Neural cell (in vitro differentiated cells): Measurements from ENCODE around the gene KIAA0753. TPM values are rescaled to one million over a fixed set of nuclear protein-coding genes. Genes with fewer than 3 reads are reported as not detected.

Experiments
- H2AFZ ChIP-seq: fragments of 200-600, 300-800 bp; sonication (generic), shearing (Covaris generic); 2 replicates; pipeline ENCODE4 v1.6.0; 2014; ENCODE audit warnings: low read depth, mild to moderate bottlenecking, antibody characterized with exemption, low read length, moderate library complexity
- H3F3A ChIP-seq: fragments of 200-600 bp; shearing (Covaris generic); 2 replicates; pipeline ENCODE4 v1.6.1; 2016; ENCODE audit warnings: mild to moderate bottlenecking, moderate library complexity, mixed read lengths, antibody characterized with exemption, low read length; ENCODE audit not compliant: insufficient read depth, poor library complexity, severe bottlenecking
- H3K27ac ChIP-seq: fragments of 200-600, 300-800 bp; sonication (generic), shearing (Covaris generic); 2 replicates; pipeline ENCODE4 v1.5.1; 2014; ENCODE audit warnings: mild to moderate bottlenecking, low read length, moderate library complexity
- H3K27me3 ChIP-seq: fragments of 300-800, 200-600 bp; sonication (generic), shearing (Covaris generic); 2 replicates; pipeline ENCODE4 v1.6.0; 2014; ENCODE audit warnings: mild to moderate bottlenecking, low read depth, low read length, moderate library complexity; ENCODE audit not compliant: insufficient read depth
- H3K36me3 ChIP-seq: fragments of 300-800, 200-600 bp; sonication (generic), shearing (Covaris generic); 2 replicates; pipeline ENCODE4 v1.5.1; 2014; ENCODE audit warnings: mild to moderate bottlenecking, antibody characterized with exemption, low read length, moderate library complexity; ENCODE audit not compliant: insufficient read depth
- H3K4me2 ChIP-seq: fragments of 300-800, 200-600 bp; sonication (generic), shearing (Covaris generic); 2 replicates; pipeline ENCODE4 v1.6.0; 2014; ENCODE audit warnings: mild to moderate bottlenecking, low read length
- H3K4me3 ChIP-seq: fragments of 300-800, 200-600 bp; sonication (generic), shearing (Covaris generic); 2 replicates; pipeline ENCODE4 v1.5.1; 2014; ENCODE audit warnings: mild to moderate bottlenecking, low read length, moderate library complexity
- H3K79me2 ChIP-seq: fragments of 200-600 bp; shearing (Covaris generic); replicated peaks from 2 replicates; pipeline ENCODE4 v1.6.0; 2014; ENCODE audit warnings: mild to moderate bottlenecking, low read length, moderate library complexity; ENCODE audit not compliant: insufficient read depth
- H3K9ac ChIP-seq: fragments of 300-800, 200-600 bp; sonication (generic), shearing (Covaris generic); 2 replicates; pipeline ENCODE4 v1.6.1; 2016; ENCODE audit warnings: mild to moderate bottlenecking, low read length, mixed read lengths
- H3K9me2 ChIP-seq: fragments of 200-600 bp; shearing (Covaris generic); 2 replicates; pipeline ENCODE4 v1.6.1; 2016; ENCODE audit warnings: mild to moderate bottlenecking, low read length, mixed read lengths; ENCODE audit not compliant: insufficient read depth
- H3K9me3 ChIP-seq: fragments of 200-600, 300-800 bp; sonication (generic), shearing (Covaris generic); 2 replicates; pipeline ENCODE4 v1.6.1; 2016; ENCODE audit warnings: mild to moderate bottlenecking, mixed run types, low read length, moderate library complexity, mixed read lengths
- H4K20me1 ChIP-seq: fragments of 200-600 bp; shearing (Covaris generic); 2 replicates; pipeline ENCODE4 v1.6.1; 2016; ENCODE audit warnings: mild to moderate bottlenecking, mixed run types; ENCODE audit not compliant: insufficient read depth
- EP300 ChIP-seq: fragments of 450-650 bp; conservative IDR thresholded peaks from 2 replicates; pipeline ENCODE4 v1.6.1; 2014; ENCODE audit warnings: antibody characterized with exemption, mild to moderate bottlenecking, moderate library complexity; ENCODE audit not compliant: poor library complexity, severe bottlenecking
- EZH2 ChIP-seq: fragments of 200-600, 300-800 bp; shearing (Covaris generic), sonication (generic); IDR thresholded peaks from 2 replicates; pipeline ENCODE4 v1.6.1; 2014; ENCODE audit warnings: antibody characterized with exemption, low read length, borderline replicate concordance, mild to moderate bottlenecking; ENCODE audit not compliant: insufficient read depth, poor library complexity, severe bottlenecking
- MXI1 ChIP-seq: fragments of 450-650 bp; conservative IDR thresholded peaks from 2 replicates; pipeline ENCODE4 v1.6.1; 2014; ENCODE audit warnings: antibody characterized with exemption, mild to moderate bottlenecking; ENCODE audit not compliant: poor library complexity, severe bottlenecking
- POLR2AphosphoS5 ChIP-seq: IDR thresholded peaks from 2 replicates; pipeline ENCODE4 v1.6.1; 2012
- RAD21 ChIP-seq: fragments of 450-650 bp; conservative IDR thresholded peaks from 2 replicates; pipeline ENCODE4 v1.6.1; 2014; ENCODE audit warnings: antibody characterized with exemption, mild to moderate bottlenecking, moderate library complexity
- REST ChIP-seq: IDR thresholded peaks from 2 replicates; pipeline ENCODE4 v1.6.1; 2012; ENCODE audit warnings: borderline replicate concordance
- SMC3 ChIP-seq: fragments of 450-650 bp; conservative IDR thresholded peaks from 2 replicates; pipeline ENCODE4 v1.6.1; 2014; ENCODE audit warnings: antibody characterized with exemption, mild to moderate bottlenecking, moderate library complexity; ENCODE audit not compliant: poor library complexity
- TAF1 ChIP-seq: IDR thresholded peaks from 2 replicates; pipeline ENCODE4 v1.6.1; 2012; ENCODE audit warnings: low read depth
- polyA plus RNA-seq: library from polyadenylated mRNA; depleted of rRNA; stranded (reverse); fragments of >200 nt; gene quantifications from 2 replicates; pipeline ENCODE4 v1.2.3, GENCODE V29; 2014
- TF ChIP-seq, protein P1 (sequence below): fragments of 450-650 bp; IDR thresholded peaks from 2 replicates; pipeline ENCODE4 v1.5.1; 2014; ENCODE audit warnings: antibody characterized with exemption, mild to moderate bottlenecking, moderate library complexity; ENCODE audit not compliant: poor library complexity, severe bottlenecking

KIAA0753 gene
- polyA plus RNA-seq, 1 donor from 2014 or later, result 32.3 TPM

DNA sequence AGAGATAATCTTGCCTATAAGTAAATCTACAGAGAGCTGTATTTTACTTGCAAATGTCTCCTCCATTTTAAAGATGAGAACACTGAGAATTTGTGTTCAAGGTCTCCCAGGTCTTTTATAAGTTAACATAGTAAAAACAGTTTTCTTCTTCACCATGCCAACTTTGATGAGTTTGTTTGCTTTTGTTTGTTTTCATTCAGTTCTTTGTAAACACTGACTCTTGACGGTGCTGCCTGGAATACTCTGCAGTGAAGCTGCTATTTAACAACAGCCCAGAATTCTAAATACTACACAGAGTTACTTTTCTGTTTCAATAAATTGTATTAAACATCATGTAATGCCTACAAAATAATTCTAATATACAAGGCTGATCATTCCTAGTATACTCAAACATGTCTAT, 42.8 kb downstream of the KIAA0753 start:
- Histone ChIP-seq H2AFZ (no peak overlapping the region), H3K4me3 (no peak overlapping the region), H3K27me3 (no peaks in the 10 kb centered on the region), H3K9ac (no peak overlapping the region), H3F3A (no peaks in the 10 kb centered on the region), H3K9me2 (no peaks in the 10 kb centered on the region), H3K9me3 (no peaks in the 10 kb centered on the region), H4K20me1 (no peaks in the 10 kb centered on the region), H3K4me2 (no peak overlapping the region), H3K36me3 (peaks cover 6% of the 10 kb centered on the region), H3K27ac (no peak overlapping the region), H3K79me2 (no peaks in the 10 kb centered on the region)
- TF ChIP-seq, protein P1, sequence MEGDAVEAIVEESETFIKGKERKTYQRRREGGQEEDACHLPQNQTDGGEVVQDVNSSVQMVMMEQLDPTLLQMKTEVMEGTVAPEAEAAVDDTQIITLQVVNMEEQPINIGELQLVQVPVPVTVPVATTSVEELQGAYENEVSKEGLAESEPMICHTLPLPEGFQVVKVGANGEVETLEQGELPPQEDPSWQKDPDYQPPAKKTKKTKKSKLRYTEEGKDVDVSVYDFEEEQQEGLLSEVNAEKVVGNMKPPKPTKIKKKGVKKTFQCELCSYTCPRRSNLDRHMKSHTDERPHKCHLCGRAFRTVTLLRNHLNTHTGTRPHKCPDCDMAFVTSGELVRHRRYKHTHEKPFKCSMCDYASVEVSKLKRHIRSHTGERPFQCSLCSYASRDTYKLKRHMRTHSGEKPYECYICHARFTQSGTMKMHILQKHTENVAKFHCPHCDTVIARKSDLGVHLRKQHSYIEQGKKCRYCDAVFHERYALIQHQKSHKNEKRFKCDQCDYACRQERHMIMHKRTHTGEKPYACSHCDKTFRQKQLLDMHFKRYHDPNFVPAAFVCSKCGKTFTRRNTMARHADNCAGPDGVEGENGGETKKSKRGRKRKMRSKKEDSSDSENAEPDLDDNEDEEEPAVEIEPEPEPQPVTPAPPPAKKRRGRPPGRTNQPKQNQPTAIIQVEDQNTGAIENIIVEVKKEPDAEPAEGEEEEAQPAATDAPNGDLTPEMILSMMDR, result no peak
- TF ChIP-seq TAF1, result no peak
- no peak for TF ChIP-seq SMC3
- no peak for TF ChIP-seq EZH2
- no peak for TF ChIP-seq REST
- TF ChIP-seq RAD21, result no peak
- TF ChIP-seq EP300, result no peak
- TF ChIP-seq POLR2AphosphoS5, result no peak
- no peak for TF ChIP-seq MXI1

DNA sequence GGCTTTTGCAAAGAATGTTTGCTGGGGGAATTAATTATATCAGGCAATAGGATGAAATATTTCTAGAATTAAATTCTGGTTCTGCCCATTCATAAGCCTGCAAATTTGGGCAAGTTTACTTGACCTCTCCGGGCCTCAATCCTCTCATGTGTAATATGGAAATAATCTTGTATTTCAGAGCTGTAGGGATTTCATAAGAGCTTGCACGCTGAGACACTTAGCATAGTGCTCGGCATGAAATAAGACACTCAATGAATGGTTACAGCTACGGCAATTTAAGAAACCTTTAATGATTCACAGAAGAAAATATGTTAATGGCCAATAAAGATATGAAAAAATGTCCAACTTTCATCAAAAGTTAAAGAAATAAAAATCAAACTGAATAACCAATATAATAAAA, 43.6 kb downstream of the KIAA0753 start:
- Histone ChIP-seq H3K79me2 (no peaks in the 10 kb centered on the region), H3K4me2 (no peak overlapping the region), H3K9me3 (no peaks in the 10 kb centered on the region), H3K9me2 (no peaks in the 10 kb centered on the region), H3F3A (no peaks in the 10 kb centered on the region), H3K27ac (no peak overlapping the region), H2AFZ (no peak overlapping the region), H3K4me3 (no peak overlapping the region), H4K20me1 (no peaks in the 10 kb centered on the region), H3K9ac (no peak overlapping the region), H3K27me3 (no peaks in the 10 kb centered on the region), H3K36me3 (peaks cover 6% of the 10 kb centered on the region)
- TF ChIP-seq SMC3 (no peak), POLR2AphosphoS5 (no peak)
- TF ChIP-seq, protein P1, result no peak
